ENCODE data around the gene RPA3.

DNA sequence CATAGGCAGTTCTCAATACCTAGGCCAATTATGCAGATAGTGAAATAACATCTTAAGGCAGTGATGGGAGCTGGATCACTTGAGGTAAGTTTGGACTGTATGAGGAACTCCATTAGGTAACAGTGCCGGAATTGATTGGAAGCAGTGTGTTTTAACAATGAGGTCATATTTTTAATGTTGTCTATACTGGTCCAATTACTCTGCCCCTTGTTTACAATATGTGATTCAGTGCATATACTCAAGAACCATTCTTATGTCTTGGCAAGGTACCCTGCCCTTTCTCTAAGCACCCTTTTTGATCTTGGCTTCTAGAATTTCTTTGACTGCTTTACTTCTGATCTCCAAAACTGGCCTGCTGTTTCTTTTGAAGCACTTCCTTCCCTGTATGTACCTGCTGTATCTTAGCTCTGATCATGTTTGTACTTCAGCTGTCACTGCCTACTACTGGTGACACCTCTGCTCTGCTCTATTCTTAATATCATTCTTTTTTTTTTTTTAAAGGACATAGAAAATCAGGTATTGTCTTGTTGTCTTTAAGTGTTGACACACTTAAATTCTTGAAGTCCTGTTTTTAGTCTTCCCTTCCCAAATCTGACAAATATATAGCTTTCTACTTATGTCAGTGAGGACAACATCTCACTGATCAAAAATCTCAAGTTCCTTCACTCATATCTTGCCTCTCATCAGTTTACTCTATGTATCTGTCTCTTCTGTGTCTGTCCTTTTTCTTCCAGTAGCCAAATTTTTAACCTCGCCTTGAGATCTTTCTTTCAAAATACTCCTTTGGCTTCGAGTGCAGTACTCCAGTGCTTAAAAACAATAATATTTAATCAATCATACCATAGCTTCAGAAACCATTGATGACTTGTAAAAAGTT, 46.4 kb upstream of the RPA3 start:
- no peak for TF ChIP-seq POLR2AphosphoS5 (IDR thresholded peaks at IDR 0.05)
- TF ChIP-seq CTCF (IDR thresholded peaks at IDR 0.05) = no peak
- TF ChIP-seq EP300 (IDR thresholded peaks at IDR 0.05) = no peak

All from stomach (tissue), 4 donors.